Endothelial cell of umbilical vein (primary cell): ENCODE measurements around the gene TTC27. TPM values are rescaled to one million over a fixed set of nuclear protein-coding genes. Genes with fewer than 3 reads are reported as not detected.

ENCODE experiments used
- BruUV-seq: library from RNA; stranded (reverse); fragments of 400-500 nt; replicated peaks from 2 replicates; lab custom pipeline; 2021; lab: Mats Ljungman, UMichigan
- CTCF ChIA-PET: fragments of 300-600, 350-600 bp; sonication (Branson Sonifier 250); formaldehyde crosslinking; loops from one replicate; lab custom pipeline; 2021; ENCODE audit warnings: antibody characterized with exemption, inconsistent platforms; lab: Charles Lee
- POLR2A ChIA-PET: fragments of 300-600, 350-600 bp; sonication (Branson Sonifier 250); formaldehyde crosslinking; loops from one replicate; lab custom pipeline; 2021; ENCODE audit warnings: antibody characterized with exemption, inconsistent platforms; lab: Charles Lee
- DNase-seq: peaks from one replicate; pipeline ENCODE4 v3.0.0-alpha.2; 2011; ENCODE audit warnings: low read depth, low spot score
- FAIRE-seq: peaks from 2 replicates; lab custom pipeline; 2011; peaks lifted over from hg19 to GRCh38; lab: Jason Lieb, UNC
- H2AFZ ChIP-seq: 2 replicates; pipeline ENCODE4 v1.6.0; 2012; ENCODE audit warnings: low read depth, low read length, control low read depth, inconsistent platforms
- H3K27ac ChIP-seq: 2 replicates; pipeline ENCODE4 v1.5.1; 2011; ENCODE audit warnings: low read depth, mild to moderate bottlenecking, control low read depth, low read length, moderate library complexity; ENCODE audit not compliant: insufficient read depth
- H3K27me3 ChIP-seq, 2 experiments: 2 replicates each; pipeline versions ENCODE4 v1.6.0 to v1.6.1; 2011; ENCODE audit warnings: low read length in 2 of 2, mixed read lengths in 1 of 2; ENCODE audit not compliant: control insufficient read depth in 2 of 2, insufficient read depth in 2 of 2
- H3K36me3 ChIP-seq, 2 experiments: 2 replicates in 1 of 2; 3 replicates in 1 of 2; pipeline ENCODE4 v1.5.1; 2011; ENCODE audit warnings: low read length in 2 of 2, mild to moderate bottlenecking in 1 of 2, moderate library complexity in 1 of 2; ENCODE audit not compliant: control insufficient read depth in 2 of 2, insufficient read depth in 2 of 2; ENCODE audit errors: extremely low read depth in 1 of 2
- H3K4me1 ChIP-seq: 3 replicates; pipeline ENCODE4 v1.5.1; 2011; ENCODE audit warnings: mild to moderate bottlenecking, low read length; ENCODE audit not compliant: control insufficient read depth, insufficient read depth; ENCODE audit errors: extremely low read depth
- H3K4me2 ChIP-seq: 2 replicates; pipeline ENCODE4 v1.6.1; 2011; ENCODE audit warnings: low read length, control low read depth, mixed read lengths; ENCODE audit not compliant: insufficient read depth
- H3K4me3 ChIP-seq, 3 experiments: fragments of 200-600 bp in 1 of 3; sonication (generic), shearing (Covaris generic) in 1 of 3; replicated peaks in 1 of 3; 2 replicates each; pipeline ENCODE4 v1.5.1; 2011 to 2016; ENCODE audit warnings: control low read depth in 3 of 3, low read length in 3 of 3, mild to moderate bottlenecking in 2 of 3, inconsistent platforms in 1 of 3, low read depth in 1 of 3, moderate library complexity in 1 of 3; ENCODE audit not compliant: insufficient read depth in 1 of 3
- H3K79me2 ChIP-seq: 2 replicates; pipeline ENCODE4 v1.6.0; 2012; ENCODE audit warnings: low read length, inconsistent platforms; ENCODE audit not compliant: control insufficient read depth, insufficient read depth
- H3K9ac ChIP-seq: replicated peaks from 2 replicates; pipeline ENCODE3; 2011; ENCODE audit warnings: low read length, control low read depth; ENCODE audit not compliant: insufficient read depth; ENCODE audit errors: extremely low read depth
- H3K9me1 ChIP-seq: replicated peaks from 3 replicates; pipeline ENCODE4 v1.6.0; 2011; ENCODE audit warnings: mild to moderate bottlenecking, low read length; ENCODE audit not compliant: control insufficient read depth, insufficient read depth; ENCODE audit errors: extremely low read depth
- H3K9me3 ChIP-seq: replicated peaks from 2 replicates; pipeline ENCODE4 v1.5.1; 2012; ENCODE audit warnings: low read length, inconsistent platforms; ENCODE audit not compliant: control insufficient read depth, insufficient read depth
- H4K20me1 ChIP-seq: replicated peaks from 2 replicates; pipeline ENCODE3; 2011; ENCODE audit warnings: mild to moderate bottlenecking, low read length; ENCODE audit not compliant: control insufficient read depth, insufficient read depth; ENCODE audit errors: extremely low read depth
- CTCF ChIP-seq, 2 donors: IDR thresholded peaks; 1 replicate in 1 of 2; 2 replicates in 1 of 2; pipeline ENCODE4 v1.5.1; 2011; ENCODE audit warnings: low read length in 2 of 2, mild to moderate bottlenecking in 2 of 2, moderate library complexity in 2 of 2, control low read depth in 1 of 2, inconsistent platforms in 1 of 2, low read depth in 1 of 2; ENCODE audit not compliant: insufficient read depth in 1 of 2; ENCODE audit errors: extremely low read depth in 1 of 2
- FOS ChIP-seq: IDR thresholded peaks from 2 replicates; pipeline ENCODE4 v1.6.1; 2011; ENCODE audit warnings: mild to moderate bottlenecking, low read length, moderate library complexity, borderline replicate concordance; ENCODE audit not compliant: insufficient read depth
- GATA2 ChIP-seq: IDR thresholded peaks from 2 replicates; pipeline ENCODE4 v1.7.0; 2011; ENCODE audit warnings: low read depth, mild to moderate bottlenecking, moderate library complexity, mixed read lengths, low read length; ENCODE audit not compliant: insufficient read length, insufficient read depth
- JUN ChIP-seq: IDR thresholded peaks from 2 replicates; pipeline ENCODE4 v1.6.1; 2011; ENCODE audit warnings: borderline replicate concordance, low read depth; ENCODE audit not compliant: insufficient read length, insufficient read depth
- MAX ChIP-seq: IDR thresholded peaks from 2 replicates; pipeline ENCODE4 v1.6.1; 2011; ENCODE audit not compliant: insufficient read depth, insufficient read length
- POLR2AphosphoS5 ChIP-seq: IDR thresholded peaks from 2 replicates; pipeline ENCODE4 v1.6.1; 2012; ENCODE audit warnings: low read depth, mild to moderate bottlenecking, control low read depth, low read length, moderate library complexity; ENCODE audit not compliant: insufficient read depth
- dilution Hi-C: fragments of 300-500 bp; cut with MboI; formaldehyde crosslinking; loops from one replicate; pipeline ENCODE4 v1.15.0; 2019; ENCODE audit warnings: low sequenced_read_pairs; ENCODE audit not compliant: extremely low pct_ligation_motif_present
- intact Hi-C: fragments of 100-400 bp; cut with micrococcal nuclease; formaldehyde crosslinking; loops from one replicate; pipeline ENCODE4 v1.10.0; 2022
- polyA plus RNA-seq, 4 experiments: library from polyadenylated mRNA; depleted of rRNA in 3 of 4; stranded (reverse) in 3 of 4; unstranded in 1 of 4; fragments of >200 nt; gene quantifications; 2 replicates each; pipeline versions ENCODE4 v1.2.1 to v1.2.3, GENCODE V29; 2011 to 2012; ENCODE audit warnings: missing spikeins in 1 of 4
- total RNA-seq: library from RNA; stranded (reverse); gene quantifications from 2 replicates; pipeline ENCODE4 v1.2.3, GENCODE V29; 2021

The TTC27 gene
- total and polyA plus RNA-seq, 2 donors (not counting 3 experiments of a cell fraction or from before 2014, with no cell fraction given) = 16.3 to 20.1 TPM

- no peaks in the 10 kb centered on the region for H4K20me1 ChIP-seq
- H3K27ac ChIP-seq = peak overlapping the region; percentile 9
- dilution Hi-C loops (no loop called here), intact Hi-C loops (loop anchor here (2.0 to 5.0 kb wide), 2 partner anchors 134 to 295 kb away; no protein-coding TSS in a partner anchor)
- DNase-seq (peak; percentile 95), FAIRE-seq (peak; percentile 92)
- no peaks in the 10 kb centered on the region for H3K79me2 ChIP-seq
- BruUV-seq = no TSS peak
- H3K4me1 ChIP-seq = peaks cover 23% of the 10 kb centered on the region
- CTCF ChIA-PET = interaction anchor here (0.8 to 1.6 kb wide), 12 partner anchors 10 to 649 kb away, joined by 3 to 8 read pairs (median 4); no protein-coding TSS in a partner anchor
- no peaks in the 10 kb centered on the region for H3K9me3 ChIP-seq
- no peaks in the 10 kb centered on the region for H3K36me3 ChIP-seq
- POLR2A ChIA-PET = no interaction called here
- peak overlapping the region; percentile 63 for H3K4me2 ChIP-seq
- no peak overlapping the region for H2AFZ ChIP-seq
- no peaks in the 10 kb centered on the region for H3K27me3 ChIP-seq
- no peak overlapping the region for H3K9ac ChIP-seq
- H3K9me1 ChIP-seq = no peaks in the 10 kb centered on the region
- TF ChIP-seq MAX (no peak), CTCF (IDR thresholded peaks at IDR 0.05; ENCODE audit: extremely low read depth in 1 of 2, insufficient read depth in 1 of 2, low read depth in 1 of 2, low read length in 2 of 2) (no peak), FOS (peak; percentile 16), POLR2AphosphoS5 (peak; percentile 87), GATA2 (peak; percentile 95), JUN (peak; percentile 44)
- H3K4me3 ChIP-seq = no peak overlapping the region
Observed at GRCh38 chr2:32792416-32792815, 164.6 kb downstream of the TTC27 start.
